ENCODE results near the gene XK. TPM values are rescaled to one million over a fixed set of nuclear protein-coding genes. Genes with fewer than 3 reads are reported as not detected.
"Not testable (repeated sequence)": the region's sequence is repeated elsewhere in the genome, so short reads cannot be mapped to it uniquely, and the experiment has no call there.

The XK gene
- under 1 TPM; 0.17 to 0.33 TPM for total RNA-seq

- ATAC-seq (peak; percentile 81 to 85), DNase-seq (ENCODE audit: low spot score) (no peak)
- Mint-ChIP-seq H3K4me1 (ENCODE audit: low read depth in 2 of 2) (no peaks in the 10 kb centered on the region), H3K9me3 (no peaks in the 10 kb centered on the region), H3K27ac (no peak within 1 kb of the TSS), H3K27me3 (peaks cover 0 to 6% of the 10 kb centered on the region in 2 donors), H3K4me3 (peak within 1 kb of the TSS; percentile 50), H3K36me3 (no peaks in the 10 kb centered on the region)
Measured at GRCh38 chrX:37685381-37686359, at the start of gene XK. XK (plus strand) TSS chrX:37685791; CDS start chrX:37685962, 171 bp downstream.

GRCh38 chrX:37638047-37638446 is 47.5 kb upstream of the XK start:
- ATAC-seq, result no peak
- no peak for DNase-seq (ENCODE audit: low spot score)
- H3K9me3 Mint-ChIP-seq, result no peaks in the 10 kb centered on the region
- H3K27me3 Mint-ChIP-seq, result no peaks in the 10 kb centered on the region
- peaks cover 0 to 4% of the 10 kb centered on the region in 2 donors for H3K4me1 Mint-ChIP-seq (ENCODE audit: low read depth in 2 of 2)
- H3K4me3 Mint-ChIP-seq, result no peak overlapping the region
- no peaks in the 10 kb centered on the region for H3K36me3 Mint-ChIP-seq
- H3K27ac Mint-ChIP-seq, result no peak overlapping the region

GRCh38 chrX:37640142-37640541 is 45.4 kb upstream of the XK start:
- Mint-ChIP-seq H3K27me3 (no peaks in the 10 kb centered on the region), H3K27ac (no peak overlapping the region), H3K4me3 (no peak overlapping the region), H3K36me3 (no peaks in the 10 kb centered on the region), H3K4me1 (ENCODE audit: low read depth in 2 of 2) (peaks cover 0 to 4% of the 10 kb centered on the region in 2 donors), H3K9me3 (no peaks in the 10 kb centered on the region)
- no peak for ATAC-seq
- no peak for DNase-seq (ENCODE audit: low spot score)

- peaks cover 0 to 11% of the 10 kb centered on the region in 2 donors for H3K4me1 Mint-ChIP-seq (ENCODE audit: low read depth in 2 of 2)
- ATAC-seq, result no peak
- no peak for DNase-seq (ENCODE audit: low spot score)
- no peaks in the 10 kb centered on the region for H3K9me3 Mint-ChIP-seq
- no peak overlapping the region for H3K27ac Mint-ChIP-seq
- no peak overlapping the region for H3K4me3 Mint-ChIP-seq
- H3K27me3 Mint-ChIP-seq, result no peaks in the 10 kb centered on the region
- no peaks in the 10 kb centered on the region for H3K36me3 Mint-ChIP-seq
Measured at GRCh38 chrX:37641859-37642258, 43.7 kb upstream of the XK start.

GRCh38 chrX:37644381-37645305 is 40.9 kb upstream of the XK start:
- no peak overlapping the region for H3K27ac Mint-ChIP-seq
- ATAC-seq, result no peak
- DNase-seq (ENCODE audit: low spot score), result no peak
- no peaks in the 10 kb centered on the region for H3K27me3 Mint-ChIP-seq
- no peaks in the 10 kb centered on the region for H3K36me3 Mint-ChIP-seq
- H3K9me3 Mint-ChIP-seq, result no peaks in the 10 kb centered on the region
- H3K4me1 Mint-ChIP-seq (ENCODE audit: low read depth in 2 of 2), result peaks cover 0 to 7% of the 10 kb centered on the region in 2 donors
- H3K4me3 Mint-ChIP-seq, result no peak overlapping the region

GRCh38 chrX:37646254-37646653 is 39.3 kb upstream of the XK start:
- Mint-ChIP-seq H3K36me3 (no peaks in the 10 kb centered on the region), H3K9me3 (no peaks in the 10 kb centered on the region), H3K4me1 (ENCODE audit: low read depth in 2 of 2) (peaks cover 0 to 7% of the 10 kb centered on the region in 2 donors), H3K27ac (no peak overlapping the region), H3K4me3 (no peak overlapping the region), H3K27me3 (no peaks in the 10 kb centered on the region)
- DNase-seq (ENCODE audit: low spot score) (no peak), ATAC-seq (no peak)

- ATAC-seq; DNase-seq (ENCODE audit: low spot score); H3K27me3 Mint-ChIP-seq; H3K36me3 Mint-ChIP-seq; H3K4me3 Mint-ChIP-seq; H3K9me3 Mint-ChIP-seq; H3K27ac Mint-ChIP-seq; H3K4me1 Mint-ChIP-seq (ENCODE audit: low read depth in 2 of 2): not testable (repeated sequence)
Measured at GRCh38 chrX:37650879-37651278, 34.7 kb upstream of the XK start.

GRCh38 chrX:37651921-37652452 is 33.6 kb upstream of the XK start:
- Mint-ChIP-seq H3K9me3 (no peaks in the 10 kb centered on the region), H3K4me3 (no peak overlapping the region), H3K36me3 (no peaks in the 10 kb centered on the region), H3K4me1 (ENCODE audit: low read depth in 2 of 2) (peaks cover 0 to 7% of the 10 kb centered on the region in 2 donors), H3K27ac (no peak overlapping the region), H3K27me3 (no peaks in the 10 kb centered on the region)
- no peak for DNase-seq (ENCODE audit: low spot score)
- peak in 1 of 2 donors; percentile 57 for ATAC-seq

GRCh38 chrX:37652589-37653231 is 32.9 kb upstream of the XK start:
- H3K27me3 Mint-ChIP-seq, result no peaks in the 10 kb centered on the region
- H3K27ac Mint-ChIP-seq, result no peak overlapping the region
- H3K9me3 Mint-ChIP-seq, result no peaks in the 10 kb centered on the region
- H3K36me3 Mint-ChIP-seq, result no peaks in the 10 kb centered on the region
- ATAC-seq, result no peak
- no peak overlapping the region for H3K4me3 Mint-ChIP-seq
- peaks cover 0 to 7% of the 10 kb centered on the region in 2 donors for H3K4me1 Mint-ChIP-seq (ENCODE audit: low read depth in 2 of 2)
- DNase-seq (ENCODE audit: low spot score), result no peak

GRCh38 chrX:37653397-37654085 is 32.0 kb upstream of the XK start:
- H3K36me3 Mint-ChIP-seq, result no peaks in the 10 kb centered on the region
- ATAC-seq (no peak), DNase-seq (ENCODE audit: low spot score) (no peak)
- H3K4me1 Mint-ChIP-seq (ENCODE audit: low read depth in 2 of 2), result peaks cover 0 to 7% of the 10 kb centered on the region in 2 donors
- H3K27ac Mint-ChIP-seq, result no peak overlapping the region
- H3K27me3 Mint-ChIP-seq, result no peaks in the 10 kb centered on the region
- no peak overlapping the region for H3K4me3 Mint-ChIP-seq
- no peaks in the 10 kb centered on the region for H3K9me3 Mint-ChIP-seq

GRCh38 chrX:37658343-37659030 is 27.1 kb upstream of the XK start:
- Mint-ChIP-seq H3K4me3 (no peak overlapping the region), H3K4me1 (ENCODE audit: low read depth in 2 of 2) (peaks cover 0 to 5% of the 10 kb centered on the region in 2 donors), H3K27me3 (peaks cover 0 to 3% of the 10 kb centered on the region in 2 donors), H3K9me3 (no peaks in the 10 kb centered on the region), H3K36me3 (no peaks in the 10 kb centered on the region), H3K27ac (no peak overlapping the region)
- DNase-seq (ENCODE audit: low spot score) (no peak), ATAC-seq (no peak)

- Mint-ChIP-seq H3K27me3 (peaks cover 0 to 3% of the 10 kb centered on the region in 2 donors), H3K27ac (no peak overlapping the region), H3K4me3 (no peak overlapping the region), H3K9me3 (no peaks in the 10 kb centered on the region), H3K36me3 (no peaks in the 10 kb centered on the region), H3K4me1 (ENCODE audit: low read depth in 2 of 2) (peaks cover 0 to 5% of the 10 kb centered on the region in 2 donors)
- no peak for ATAC-seq
- no peak for DNase-seq (ENCODE audit: low spot score)
Measured at GRCh38 chrX:37659047-37659446, 26.5 kb upstream of the XK start.
